Stimulated activated CD4-positive, alpha-beta T cell treated with anti-CD3 and anti-CD28 coated beads, Interleukin-4, amount 100 ng/mL, for 24 hours (primary cell): ENCODE data around the gene MAN1A1.

Source experiments
- DNase-seq: peaks from one replicate; pipeline ENCODE4 v3.0.0-alpha.2; 2020

The MAN1A1 gene

DNA sequence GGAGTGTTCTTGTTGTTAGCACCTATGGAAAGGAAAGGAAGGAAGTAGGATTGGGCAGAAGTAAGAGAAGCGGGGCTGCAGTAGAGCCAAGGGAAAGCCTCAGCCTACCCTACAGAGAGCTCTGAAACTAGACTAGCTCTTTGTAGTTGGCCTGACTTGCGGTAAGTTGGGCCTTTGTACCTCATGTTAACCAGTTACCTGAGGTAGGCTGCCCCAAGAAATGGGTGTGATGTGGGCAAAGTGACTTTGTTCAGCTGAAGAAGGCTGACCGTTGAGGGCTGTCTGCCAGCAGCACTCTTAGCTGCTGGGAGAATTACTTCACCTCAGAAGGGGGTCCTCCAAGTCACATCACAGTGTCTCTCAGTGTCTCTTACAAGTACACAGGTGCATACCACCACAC is 216.2 kb downstream of the MAN1A1 start:
- no peak for DNase-seq

DNA sequence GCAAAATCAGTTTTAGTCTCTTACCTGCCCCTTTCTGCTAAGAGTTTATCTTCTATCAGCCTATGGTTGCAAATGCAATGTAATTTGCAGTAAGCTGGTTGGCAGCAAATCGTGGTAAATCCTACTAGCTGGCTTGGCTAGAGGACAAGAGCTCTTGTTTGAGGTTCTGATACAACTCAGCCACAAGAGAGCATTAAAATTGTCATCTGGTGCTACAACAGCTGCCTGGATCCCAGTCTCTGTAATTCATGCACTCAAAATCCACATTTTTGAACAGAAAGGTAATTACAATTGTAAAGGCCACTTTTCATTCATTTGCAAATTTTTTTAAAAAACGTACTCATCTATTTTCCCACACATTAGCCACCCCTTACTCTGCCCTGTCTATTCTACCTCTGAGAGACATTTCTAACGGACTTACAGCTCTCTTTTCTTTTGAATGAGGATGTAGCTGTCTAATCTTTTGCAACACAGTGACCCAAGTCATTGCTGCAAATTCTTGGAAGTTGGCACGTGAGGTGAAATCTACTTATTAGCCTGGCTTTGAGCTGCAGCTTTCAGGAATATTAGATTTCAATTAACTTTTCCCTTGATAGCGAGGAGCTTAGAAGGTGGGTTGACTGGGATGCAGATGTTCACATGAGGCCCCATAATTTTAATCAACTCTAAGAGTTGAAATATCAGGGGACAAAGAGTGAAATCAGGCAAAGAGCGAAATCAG is 217.1 kb downstream of the MAN1A1 start:
- no peak for DNase-seq

DNA sequence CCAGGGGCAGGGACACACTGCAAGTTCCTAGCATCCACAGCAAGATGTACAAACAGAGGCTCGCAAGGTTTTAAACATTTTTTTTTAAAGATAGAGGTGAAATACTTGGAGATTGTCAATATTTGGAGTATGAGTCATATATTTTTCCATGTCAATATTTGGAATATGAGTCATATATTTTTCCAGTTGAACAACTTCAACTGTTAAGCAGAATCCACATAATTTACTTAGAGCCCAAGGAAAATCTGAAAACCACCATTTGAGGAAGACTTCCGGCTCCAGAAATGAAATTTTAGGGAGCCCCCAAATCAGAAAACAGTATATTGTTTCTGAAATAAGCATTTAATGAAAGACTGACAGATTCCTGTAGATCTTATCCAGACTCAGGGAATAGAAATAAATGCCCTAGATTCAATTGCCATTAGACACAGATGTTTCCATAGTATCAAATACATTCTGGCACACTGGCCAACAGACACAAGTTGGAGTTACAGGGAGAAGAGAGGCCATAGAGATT is 219.5 kb downstream of the MAN1A1 start:
- DNase-seq = no peak

DNA sequence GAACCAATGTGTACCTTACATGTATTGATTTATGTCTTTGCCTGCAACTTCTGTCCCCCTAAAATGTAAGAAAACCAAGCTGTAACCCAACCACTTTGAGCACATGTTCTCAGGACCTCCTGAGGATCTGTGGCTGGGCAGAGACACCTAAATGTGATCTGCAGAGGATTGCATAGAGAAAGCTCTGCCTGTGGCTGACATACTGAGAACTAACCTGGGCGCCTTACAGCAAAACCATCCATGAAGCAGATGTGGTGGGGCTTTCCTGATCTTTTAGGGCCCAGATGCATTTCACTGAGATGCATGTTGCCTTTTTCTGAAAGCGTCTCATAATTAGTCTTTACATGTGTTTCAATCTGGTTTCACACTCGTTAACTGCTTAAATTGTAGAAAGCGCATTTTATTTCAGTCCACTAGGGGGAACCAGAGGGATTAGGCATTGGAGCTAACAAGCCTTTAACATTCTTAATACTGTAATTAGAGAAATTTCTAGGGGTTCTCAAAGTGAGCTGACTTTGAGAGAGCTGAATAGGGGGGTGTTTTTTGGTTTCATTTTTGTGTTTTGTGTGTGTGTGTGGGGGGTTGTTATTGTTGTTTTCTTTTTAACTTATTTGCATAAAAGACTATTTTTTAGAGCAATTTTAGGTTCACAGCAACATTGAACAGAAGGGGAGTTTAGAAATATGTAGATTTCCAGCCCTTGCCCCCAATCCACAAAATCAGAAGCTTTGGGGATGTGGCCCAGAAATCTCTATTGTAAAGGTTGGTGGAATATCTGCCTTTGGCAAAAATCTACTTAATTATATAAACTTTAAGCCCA is 220.2 kb downstream of the MAN1A1 start:
- DNase-seq = peak; percentile 36

DNA sequence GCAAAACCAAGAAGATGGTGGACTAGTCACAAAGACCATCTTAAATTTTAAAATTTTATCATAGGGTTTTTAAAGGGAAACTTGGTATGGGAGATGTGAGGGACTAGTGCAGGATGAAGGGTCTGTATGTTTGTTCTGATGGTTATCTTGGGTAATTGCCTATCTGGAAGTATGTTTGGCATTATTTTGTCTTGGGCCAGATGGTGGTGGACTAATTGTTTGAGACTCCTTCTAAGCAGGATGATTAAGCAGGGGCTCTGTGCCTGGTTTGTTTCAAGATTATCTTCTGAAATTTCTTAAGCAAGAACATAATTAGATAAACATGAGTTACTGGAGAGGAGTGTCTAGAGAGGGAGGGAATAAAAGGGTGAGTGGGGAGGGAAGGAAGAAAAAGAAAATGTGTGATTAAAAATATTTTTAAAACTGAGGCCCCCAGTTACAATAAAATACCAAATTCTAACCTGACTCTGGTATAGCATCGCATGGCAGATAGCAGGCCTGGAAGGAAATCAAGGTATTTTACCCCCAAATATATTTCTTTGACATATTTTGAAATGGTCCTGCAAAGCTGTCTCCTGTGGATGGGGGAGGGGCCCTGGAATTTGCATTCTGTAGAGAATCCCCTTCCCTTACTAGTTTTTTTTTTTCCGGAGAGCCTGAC is 221.2 kb downstream of the MAN1A1 start:
- DNase-seq = no peak

DNA sequence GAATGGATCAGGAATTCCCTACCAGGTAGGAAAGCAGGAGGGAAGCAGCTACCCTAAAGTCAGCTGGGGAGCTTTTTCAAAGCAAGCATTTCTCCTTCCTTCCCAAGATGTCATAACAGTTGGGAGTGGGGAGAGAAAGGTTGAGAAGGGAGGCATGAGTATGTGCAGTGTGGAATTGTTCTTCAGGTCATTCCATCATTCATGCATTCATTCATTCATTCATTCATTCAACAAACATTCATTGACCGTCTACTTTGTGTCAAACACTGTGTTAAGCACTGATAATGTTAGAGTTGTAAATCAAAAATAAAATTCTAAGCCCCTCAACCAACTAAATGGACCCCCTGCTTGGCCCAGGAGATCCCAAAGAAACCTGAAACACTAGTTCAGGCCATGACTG is 221.9 kb downstream of the MAN1A1 start:
- no peak for DNase-seq
